GM23338 (cell line): ENCODE results near the gene MARCHF9.

Experiments used
- CTCF ChIP-seq, 2 experiments: fragments of 200-600 bp in 1 of 2; sonication (generic) in 1 of 2; conservative IDR thresholded peaks; 2 replicates each; pipeline versions ENCODE4 v1.5.1 to v1.6.1; 2016 to 2017; ENCODE audit warnings: antibody characterized with exemption in 2 of 2, low read depth in 2 of 2, mild to moderate bottlenecking in 2 of 2, moderate library complexity in 1 of 2
- EZH2 ChIP-seq: fragments of 200-600 bp; sonication (generic); IDR thresholded peaks from one replicate; pipeline ENCODE4 v1.8.0; 2017; ENCODE audit warnings: antibody characterized with exemption, mild to moderate bottlenecking, low read depth; ENCODE audit not compliant: unreplicated experiment
- POLR2AphosphoS5 ChIP-seq: IDR thresholded peaks from 2 replicates; pipeline ENCODE4 v1.6.1; 2016; ENCODE audit warnings: antibody characterized with exemption, low read depth
- ZNF114 ChIP-seq: fragments of 250-450 bp; sonication (Bioruptor Pico); IDR thresholded peaks from 2 replicates; pipeline ENCODE4 v1.5.0; 2020; ENCODE audit warnings: mild to moderate bottlenecking, moderate library complexity

GRCh38 chr12:57779736-57780135, 24.8 kb downstream of the MARCHF9 start:
- TF ChIP-seq CTCF (conservative IDR thresholded peaks at IDR 0.05; ENCODE audit: low read depth in 2 of 2) (no peak), EZH2 (no peak), POLR2AphosphoS5 (no peak), ZNF114 (CRISPR knock-in tag) (no peak)
